Thyroid gland (tissue), 4 donors: ENCODE results near the gene ALDH1A2. TPM values are rescaled to one million over a fixed set of nuclear protein-coding genes. Genes with fewer than 3 reads are reported as not detected.

Experiments
- DNase-seq, 2 donors: peaks; one replicate each; pipeline ENCODE4 v3.0.0-alpha.2; 2019
- H3K27ac ChIP-seq, 3 donors: fragments of 200-600 bp; sonication (generic); 1 replicate in 2 of 3; 2 replicates in 1 of 3; pipeline ENCODE4 v1.5.1; 2016 to 2019; ENCODE audit warnings: mild to moderate bottlenecking in 1 of 3, moderate library complexity in 1 of 3
- H3K27me3 ChIP-seq: fragments of 200-600 bp; sonication (generic); one replicate; pipeline ENCODE4 v1.5.1; 2019
- H3K36me3 ChIP-seq, 2 donors: fragments of 200-600 bp; sonication (generic); one replicate each; pipeline ENCODE4 v1.5.1; 2016 to 2019
- H3K4me1 ChIP-seq, 2 donors: fragments of 200-600 bp; sonication (generic); one replicate each; pipeline ENCODE4 v1.5.1; 2017 to 2019
- H3K4me3 ChIP-seq, 3 donors: fragments of 200-600 bp; sonication (generic); replicated peaks in 1 of 3; 1 replicate in 2 of 3; 2 replicates in 1 of 3; pipeline ENCODE4 v1.5.1; 2016; ENCODE audit warnings: mild to moderate bottlenecking in 1 of 3
- H3K9me3 ChIP-seq: fragments of 200-600 bp; sonication (generic); one replicate; pipeline ENCODE4 v1.5.1; 2017
- POLR2A ChIP-seq, 2 donors: fragments of 450-650 bp; IDR thresholded peaks; one replicate each; pipeline ENCODE4 v1.6.1; 2017; ENCODE audit warnings: antibody characterized with exemption in 2 of 2, mild to moderate bottlenecking in 2 of 2, moderate library complexity in 1 of 2
- WGBS, 2 donors: methylation state at CpG; one replicate each; pipeline ENCODE4 v1.1.5; 2017; 5-methylcytosine and 5-hydroxymethylcytosine counted together
- intact Hi-C: fragments of 100-400 bp; cut with DNase I; formaldehyde crosslinking; loops from one replicate; pipeline ENCODE4 v1.15.1; 2023
- total RNA-seq, 4 donors: library from RNA; depleted of rRNA; stranded (reverse); fragments of >200 nt; gene quantifications; one replicate each; pipeline ENCODE4 v1.2.3, GENCODE V29; 2016
- TF ChIP-seq, protein P1 (sequence below), 6 experiments: fragments of 200-600 bp in 3 of 6; fragments of 450-650 bp in 3 of 6; sonication (generic) in 3 of 6; IDR thresholded peaks; one replicate each; pipeline ENCODE4 v1.5.1; 2016 to 2019; ENCODE audit warnings: antibody characterized with exemption in 6 of 6, mild to moderate bottlenecking in 2 of 6, inconsistent platforms in 1 of 6, moderate library complexity in 1 of 6

ALDH1A2 gene
- total RNA-seq, 4 donors from 2014 or later: 0.98 to 12.4 (median 7.3) TPM

DNA sequence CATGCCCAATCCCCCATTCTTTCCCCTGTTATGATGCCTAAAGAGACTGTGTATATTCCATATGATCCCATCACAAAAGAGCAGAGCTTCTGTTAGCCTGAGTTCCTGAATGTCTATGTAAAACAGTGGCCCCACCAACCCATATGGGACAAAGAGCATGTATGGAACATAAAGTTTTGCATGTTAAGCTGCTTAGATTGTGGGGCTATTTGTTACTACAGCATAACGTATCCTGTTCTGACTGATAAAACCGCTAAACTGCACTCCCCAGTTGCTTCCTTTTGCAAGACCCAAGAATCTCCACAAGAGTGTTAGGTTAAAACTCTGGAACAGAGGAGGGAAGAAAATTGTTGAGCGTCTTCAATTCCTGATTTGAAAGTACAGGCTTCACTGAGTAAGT, 154.8 kb downstream of the ALDH1A2 start:
- intact Hi-C loops: no loop called here
- TF ChIP-seq POLR2A (IDR thresholded peaks at IDR 0.05): no peak
- TF ChIP-seq, protein P1, sequence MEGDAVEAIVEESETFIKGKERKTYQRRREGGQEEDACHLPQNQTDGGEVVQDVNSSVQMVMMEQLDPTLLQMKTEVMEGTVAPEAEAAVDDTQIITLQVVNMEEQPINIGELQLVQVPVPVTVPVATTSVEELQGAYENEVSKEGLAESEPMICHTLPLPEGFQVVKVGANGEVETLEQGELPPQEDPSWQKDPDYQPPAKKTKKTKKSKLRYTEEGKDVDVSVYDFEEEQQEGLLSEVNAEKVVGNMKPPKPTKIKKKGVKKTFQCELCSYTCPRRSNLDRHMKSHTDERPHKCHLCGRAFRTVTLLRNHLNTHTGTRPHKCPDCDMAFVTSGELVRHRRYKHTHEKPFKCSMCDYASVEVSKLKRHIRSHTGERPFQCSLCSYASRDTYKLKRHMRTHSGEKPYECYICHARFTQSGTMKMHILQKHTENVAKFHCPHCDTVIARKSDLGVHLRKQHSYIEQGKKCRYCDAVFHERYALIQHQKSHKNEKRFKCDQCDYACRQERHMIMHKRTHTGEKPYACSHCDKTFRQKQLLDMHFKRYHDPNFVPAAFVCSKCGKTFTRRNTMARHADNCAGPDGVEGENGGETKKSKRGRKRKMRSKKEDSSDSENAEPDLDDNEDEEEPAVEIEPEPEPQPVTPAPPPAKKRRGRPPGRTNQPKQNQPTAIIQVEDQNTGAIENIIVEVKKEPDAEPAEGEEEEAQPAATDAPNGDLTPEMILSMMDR (IDR thresholded peaks at IDR 0.05): no peak
- 90 to 96% methylated on average over 3 of the region's 3 CpGs for WGBS, 2 donors

DNA sequence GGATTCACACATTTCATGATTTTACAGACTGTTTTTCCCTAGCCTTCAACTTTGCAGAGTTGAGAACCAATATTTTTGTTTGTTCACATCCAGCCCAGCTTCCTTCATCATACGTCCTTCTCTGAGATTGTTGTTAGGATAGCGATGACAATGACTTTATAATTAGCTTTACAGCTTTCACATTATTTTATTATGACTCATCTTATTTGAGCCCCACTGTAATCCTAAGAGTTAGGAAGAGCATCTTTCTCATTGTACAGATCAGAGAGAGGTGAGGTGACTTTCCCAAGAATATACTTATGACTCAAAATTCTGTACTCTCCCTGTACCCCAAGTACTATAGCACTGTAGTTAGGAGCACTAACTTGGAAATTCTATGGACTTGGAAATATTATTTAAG, 156.1 kb downstream of the ALDH1A2 start:
- no peak for DNase-seq
- intact Hi-C loops: no loop called here
- no peaks in the 10 kb centered on the region for H3K36me3 ChIP-seq
- no peaks in the 10 kb centered on the region for H3K27me3 ChIP-seq
- no peak overlapping the region for H3K27ac ChIP-seq
- no peaks in the 10 kb centered on the region for H3K4me1 ChIP-seq
- TF ChIP-seq, protein P1 (IDR thresholded peaks at IDR 0.05): no peak
- TF ChIP-seq POLR2A (IDR thresholded peaks at IDR 0.05): no peak
- 66 to 81% methylated on average over 2 of the region's 2 CpGs for WGBS, 2 donors
- no peak overlapping the region for H3K4me3 ChIP-seq
- H3K9me3 ChIP-seq: no peaks in the 10 kb centered on the region

More for the DNA sequence above, 154.8 kb downstream of the ALDH1A2 start:
- H3K27me3 ChIP-seq: no peaks in the 10 kb centered on the region
- no peak overlapping the region for H3K4me3 ChIP-seq
- H3K36me3 ChIP-seq: no peaks in the 10 kb centered on the region
- H3K4me1 ChIP-seq: no peaks in the 10 kb centered on the region
- no peaks in the 10 kb centered on the region for H3K9me3 ChIP-seq
- no peak overlapping the region for H3K27ac ChIP-seq
- DNase-seq: no peak

DNA sequence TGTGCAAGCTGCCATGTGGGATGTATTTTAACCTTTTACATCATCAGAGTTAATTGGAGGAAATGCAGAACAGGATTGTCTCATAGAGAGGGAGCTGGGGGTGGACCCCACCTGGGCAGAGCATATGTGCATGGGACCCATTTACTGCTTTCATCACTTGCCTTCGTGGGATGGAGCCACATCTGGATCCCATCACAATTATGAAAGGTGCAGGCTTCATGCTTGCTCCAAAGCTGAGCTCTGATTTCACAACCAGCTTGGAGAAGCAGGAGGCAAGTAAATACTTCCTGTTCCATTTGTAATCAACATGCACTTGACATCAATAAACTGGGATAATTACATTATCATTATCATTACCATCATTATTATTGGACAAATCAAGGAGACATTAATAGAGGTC, 161.9 kb downstream of the ALDH1A2 start:
- WGBS, 2 donors: 65 to 83% methylated on average over 1 of the region's 1 CpG
- no peak overlapping the region for H3K4me3 ChIP-seq
- H3K27me3 ChIP-seq: no peaks in the 10 kb centered on the region
- no peaks in the 10 kb centered on the region for H3K4me1 ChIP-seq
- H3K36me3 ChIP-seq: no peaks in the 10 kb centered on the region
- H3K27ac ChIP-seq: no peak overlapping the region
- intact Hi-C loops: no loop called here
- TF ChIP-seq, protein P1 (IDR thresholded peaks at IDR 0.05): no peak
- TF ChIP-seq POLR2A (IDR thresholded peaks at IDR 0.05): no peak
- no peaks in the 10 kb centered on the region for H3K9me3 ChIP-seq
- no peak for DNase-seq

Other genes starting within 250 kb of the ALDH1A2 start
- 1 to 10 TPM in 1 of 4 donors, under 1 TPM in 2, not detected in 1; 0.21 to 1.6 (median 0.78) TPM for gene AQP9, start 72.7 kb upstream of the ALDH1A2 start, total RNA-seq